Choroid plexus epithelial cell (primary cell): Measurements from ENCODE around the gene RPRD2.

Experiments used
- DNase-seq: peaks from one replicate; pipeline ENCODE4 v3.0.0-alpha.2; 2010; ENCODE audit warnings: low read depth
- H3K4me3 ChIP-seq: 2 replicates; pipeline ENCODE4 v1.5.1; 2011; ENCODE audit warnings: low read depth, mild to moderate bottlenecking, control low read depth, low read length, moderate library complexity
- CTCF ChIP-seq: conservative IDR thresholded peaks from 2 replicates; pipeline ENCODE4 v1.5.1; 2011; ENCODE audit warnings: low read depth, mild to moderate bottlenecking, control low read depth, inconsistent platforms, low read length, moderate library complexity

RPRD2 gene

DNA sequence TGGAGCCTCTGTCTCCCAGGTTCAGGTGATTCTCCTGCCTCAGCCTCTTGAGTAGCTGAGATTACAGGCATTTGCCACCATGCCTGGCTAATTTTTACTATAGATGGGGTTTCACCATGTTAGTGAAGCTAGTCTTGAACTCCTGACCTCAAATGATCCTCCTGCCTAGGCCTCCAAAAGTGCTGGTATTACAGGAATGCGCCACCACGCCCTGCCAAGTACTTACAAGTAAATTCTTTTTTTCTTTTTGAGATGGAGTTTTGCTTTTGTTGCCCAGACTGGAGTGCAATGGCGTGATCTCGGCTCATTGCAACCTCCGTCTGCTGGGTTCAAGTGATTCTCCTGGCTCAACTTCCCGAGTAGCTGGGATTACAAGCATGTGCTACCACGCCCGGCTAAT lies 42.5 kb downstream of the RPRD2 start:
- peak; percentile 14 for DNase-seq
- TF ChIP-seq CTCF: no peak
- no peak overlapping the region for H3K4me3 ChIP-seq

GRCh38 chr1:150407330-150407729 lies 43.4 kb downstream of the RPRD2 start:
- no peak for TF ChIP-seq CTCF
- no peak overlapping the region for H3K4me3 ChIP-seq
- no peak for DNase-seq

DNA sequence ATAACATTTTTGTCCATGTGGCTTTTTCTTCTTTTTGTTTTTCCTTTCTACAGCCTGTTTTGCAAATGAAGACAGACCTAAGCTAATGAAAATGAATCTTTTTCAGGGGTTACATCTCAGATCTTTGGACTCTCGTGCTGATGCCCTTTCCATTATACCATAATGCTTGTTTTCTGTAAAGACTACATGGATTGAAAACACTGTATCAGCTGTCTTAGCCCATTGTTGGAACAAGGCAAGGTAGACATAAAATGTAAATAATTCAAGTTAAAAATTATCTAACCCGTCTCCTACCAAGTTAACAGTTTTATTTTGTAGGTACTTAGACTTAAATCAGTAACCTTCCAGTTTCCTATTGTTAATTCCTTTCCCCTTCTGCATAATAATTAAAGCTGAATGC lies 44.9 kb downstream of the RPRD2 start:
- no peak overlapping the region for H3K4me3 ChIP-seq
- TF ChIP-seq CTCF: no peak
- no peak for DNase-seq

- H3K4me3 ChIP-seq: no peak overlapping the region
- DNase-seq: no peak
- TF ChIP-seq CTCF: no peak
These were observed 45.8 kb downstream of the RPRD2 start for GRCh38 chr1:150409504-150410362.

- DNase-seq: peak; percentile 29
- no peak for TF ChIP-seq CTCF
These were observed 46.7 kb downstream of the RPRD2 start for GRCh38 chr1:150410582-150411101.

GRCh38 chr1:150414592-150414991 lies 50.6 kb downstream of the RPRD2 start:
- H3K4me3 ChIP-seq: no peak overlapping the region
- TF ChIP-seq CTCF: no peak
- no peak for DNase-seq

More at GRCh38 chr1:150410582-150411101, 46.7 kb downstream of the RPRD2 start:
- no peak overlapping the region for H3K4me3 ChIP-seq

GRCh38 chr1:150415800-150416199 lies 51.9 kb downstream of the RPRD2 start:
- H3K4me3 ChIP-seq: no peak overlapping the region
- TF ChIP-seq CTCF: no peak
- no peak for DNase-seq
